Endothelial cell (in vitro differentiated cells): Measurements from ENCODE around the gene SPTBN4. TPM values are rescaled to one million over a fixed set of nuclear protein-coding genes. Genes with fewer than 3 reads are reported as not detected.
"Not testable (repeated sequence)": the region's sequence is repeated elsewhere in the genome, so short reads cannot be mapped to it uniquely, and the experiment has no call there.

Experiments
- DNase-seq: peaks from one replicate; pipeline ENCODE4 v3.0.0; 2021; ENCODE audit warnings: low spot score
- H3K27ac Mint-ChIP-seq: one replicate; pipeline ENCODE4 v1.8.0; 2021; ENCODE audit warnings: mixed read lengths, inconsistent platforms; ENCODE audit not compliant: unreplicated experiment
- H3K27me3 Mint-ChIP-seq: one replicate; pipeline ENCODE4 v1.8.0; 2021; ENCODE audit warnings: mild to moderate bottlenecking, moderate library complexity, mixed read lengths, inconsistent platforms; ENCODE audit not compliant: unreplicated experiment
- H3K36me3 Mint-ChIP-seq: one replicate; pipeline ENCODE4 v1.8.0; 2021; ENCODE audit warnings: mild to moderate bottlenecking, low read depth, mixed read lengths, inconsistent platforms; ENCODE audit not compliant: unreplicated experiment
- H3K4me1 Mint-ChIP-seq: one replicate; pipeline ENCODE4 v1.8.0; 2021; ENCODE audit warnings: mild to moderate bottlenecking, mixed read lengths, inconsistent platforms; ENCODE audit not compliant: unreplicated experiment
- H3K4me3 Mint-ChIP-seq: one replicate; pipeline ENCODE4 v1.8.0; 2021; ENCODE audit warnings: mild to moderate bottlenecking, mixed read lengths, inconsistent platforms; ENCODE audit not compliant: unreplicated experiment
- H3K9me3 Mint-ChIP-seq: one replicate; pipeline ENCODE4 v1.8.0; 2021; ENCODE audit warnings: mixed read lengths, inconsistent platforms; ENCODE audit not compliant: unreplicated experiment
- CTCF ChIP-seq: fragments of 200-600 bp; sonication (generic); IDR thresholded peaks from one replicate; pipeline ENCODE4 v1.5.0; 2021; ENCODE audit warnings: antibody characterized with exemption; ENCODE audit not compliant: unreplicated experiment
- total RNA-seq: library from RNA; stranded (reverse); fragmentation: NEBNext Ultra II Directional; extraction: Animal tissue kit (Norgen Biotek cat#: 25700); gene quantifications from one replicate; pipeline ENCODE4 v1.2.1, GENCODE V29; 2021; ENCODE audit not compliant: unreplicated experiment

Gene SPTBN4
- total RNA-seq, 1 donor from 2014 or later: 0.49 TPM

GRCh38 chr19:40519352-40520322 is 52.8 kb downstream of the SPTBN4 start:
- peak overlapping the region; percentile 25 for H3K4me3 Mint-ChIP-seq
- H3K27ac Mint-ChIP-seq: no peak overlapping the region
- DNase-seq: peak; percentile 23
- peaks cover 20% of the 10 kb centered on the region for H3K27me3 Mint-ChIP-seq
- no peak for TF ChIP-seq CTCF
- no peaks in the 10 kb centered on the region for H3K9me3 Mint-ChIP-seq
- peaks cover 4% of the 10 kb centered on the region for H3K4me1 Mint-ChIP-seq
- H3K36me3 Mint-ChIP-seq: no peaks in the 10 kb centered on the region

GRCh38 chr19:40521276-40521675 is 54.5 kb downstream of the SPTBN4 start:
- H3K4me3 Mint-ChIP-seq: no peak overlapping the region
- peaks cover 4% of the 10 kb centered on the region for H3K4me1 Mint-ChIP-seq
- no peaks in the 10 kb centered on the region for H3K36me3 Mint-ChIP-seq
- TF ChIP-seq CTCF: no peak
- H3K9me3 Mint-ChIP-seq: no peaks in the 10 kb centered on the region
- no peak for DNase-seq
- H3K27ac Mint-ChIP-seq: no peak overlapping the region
- H3K27me3 Mint-ChIP-seq: peaks cover 21% of the 10 kb centered on the region

- not testable (repeated sequence) for H3K9me3 Mint-ChIP-seq, H3K27ac Mint-ChIP-seq, DNase-seq, H3K4me3 Mint-ChIP-seq, H3K36me3 Mint-ChIP-seq, H3K4me1 Mint-ChIP-seq
- peaks cover 21% of the 10 kb centered on the region for H3K27me3 Mint-ChIP-seq
Measured at GRCh38 chr19:40521900-40522299, 55.1 kb downstream of the SPTBN4 start.

- Mint-ChIP-seq H3K27me3 (peaks cover 24% of the 10 kb centered on the region), H3K27ac (no peak overlapping the region)
Measured at GRCh38 chr19:40523322-40524047, 56.7 kb downstream of the SPTBN4 start.

GRCh38 chr19:40524133-40524549 is 57.3 kb downstream of the SPTBN4 start:
- TF ChIP-seq CTCF: no peak
- peaks cover 23% of the 10 kb centered on the region for H3K27me3 Mint-ChIP-seq
- H3K36me3 Mint-ChIP-seq: peaks cover 5% of the 10 kb centered on the region
- H3K4me1 Mint-ChIP-seq: peaks cover 2% of the 10 kb centered on the region
- H3K9me3 Mint-ChIP-seq: no peaks in the 10 kb centered on the region
- no peak overlapping the region for H3K4me3 Mint-ChIP-seq
- H3K27ac Mint-ChIP-seq: no peak overlapping the region
- DNase-seq: no peak

More at GRCh38 chr19:40523322-40524047, 56.7 kb downstream of the SPTBN4 start:
- TF ChIP-seq CTCF: peak; percentile 59
- peaks cover 4% of the 10 kb centered on the region for H3K4me1 Mint-ChIP-seq
- peaks cover 3% of the 10 kb centered on the region for H3K36me3 Mint-ChIP-seq
- no peaks in the 10 kb centered on the region for H3K9me3 Mint-ChIP-seq
- H3K4me3 Mint-ChIP-seq: no peak overlapping the region
- DNase-seq: peak; percentile 76
